NCI-H187 treated with DMSO at 0.1 percent for 48 hours (cell line): Measurements from ENCODE around the gene RGS3.

Source experiments
- DNase-seq: peaks from one replicate; lab custom pipeline; 2025; lab: John Stamatoyannopoulos, UW

Gene RGS3

DNA sequence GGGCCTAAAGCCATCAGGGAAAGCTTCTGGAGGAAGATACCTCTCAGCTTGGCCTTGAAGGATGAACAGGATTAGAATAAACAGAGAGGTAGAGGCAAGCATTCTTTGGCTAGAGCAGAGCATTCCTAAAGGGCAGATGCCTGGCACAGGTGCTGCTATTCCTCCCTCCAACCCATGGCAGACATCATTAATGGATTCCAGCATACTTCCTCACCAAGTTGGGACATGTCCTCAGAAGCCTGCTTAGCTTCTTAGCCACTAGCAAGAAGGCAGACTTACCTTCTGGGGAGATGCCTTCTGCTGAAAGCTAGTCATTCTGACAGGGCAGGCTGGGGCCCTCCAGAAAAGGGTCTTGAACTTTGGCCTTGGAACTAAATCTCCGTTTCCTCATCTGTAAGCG lies 122.0 kb downstream of the RGS3 start:
- DNase-seq: no peak

- no peak for DNase-seq
Measured at GRCh38 chr9:113587471-113588031, 124.0 kb downstream of the RGS3 start.

GRCh38 chr9:113588242-113588810 lies 124.8 kb downstream of the RGS3 start:
- no peak for DNase-seq

- no peak for DNase-seq
Measured at GRCh38 chr9:113588936-113589335, 125.4 kb downstream of the RGS3 start.

GRCh38 chr9:113589407-113589806 lies 125.9 kb downstream of the RGS3 start:
- no peak for DNase-seq

- DNase-seq: no peak
Measured at GRCh38 chr9:113589890-113590289, 126.4 kb downstream of the RGS3 start.

DNA sequence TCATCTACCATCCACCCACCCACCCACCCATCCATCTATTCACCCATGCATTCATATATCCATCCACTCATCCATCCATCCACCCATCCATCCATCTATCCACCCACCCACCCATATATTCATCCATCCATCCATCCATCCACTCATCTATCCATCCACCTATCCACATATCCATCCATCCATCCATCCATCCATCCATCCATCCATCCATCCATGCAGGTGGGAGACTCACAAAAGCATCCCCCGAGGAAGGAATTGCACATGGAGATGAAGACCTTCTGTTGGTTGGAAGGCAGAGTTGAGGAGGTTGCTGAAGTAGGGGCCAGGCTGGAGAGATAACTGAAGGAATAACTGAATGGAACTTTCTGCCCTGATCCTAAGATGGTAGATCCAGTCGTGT lies 126.9 kb downstream of the RGS3 start:
- DNase-seq: no peak

- DNase-seq: no peak
Measured at GRCh38 chr9:113590991-113591898, 127.7 kb downstream of the RGS3 start.

- no peak for DNase-seq
Measured at GRCh38 chr9:113591899-113592625, 128.5 kb downstream of the RGS3 start.

GRCh38 chr9:113592876-113593575 lies 129.5 kb downstream of the RGS3 start:
- no peak for DNase-seq

DNA sequence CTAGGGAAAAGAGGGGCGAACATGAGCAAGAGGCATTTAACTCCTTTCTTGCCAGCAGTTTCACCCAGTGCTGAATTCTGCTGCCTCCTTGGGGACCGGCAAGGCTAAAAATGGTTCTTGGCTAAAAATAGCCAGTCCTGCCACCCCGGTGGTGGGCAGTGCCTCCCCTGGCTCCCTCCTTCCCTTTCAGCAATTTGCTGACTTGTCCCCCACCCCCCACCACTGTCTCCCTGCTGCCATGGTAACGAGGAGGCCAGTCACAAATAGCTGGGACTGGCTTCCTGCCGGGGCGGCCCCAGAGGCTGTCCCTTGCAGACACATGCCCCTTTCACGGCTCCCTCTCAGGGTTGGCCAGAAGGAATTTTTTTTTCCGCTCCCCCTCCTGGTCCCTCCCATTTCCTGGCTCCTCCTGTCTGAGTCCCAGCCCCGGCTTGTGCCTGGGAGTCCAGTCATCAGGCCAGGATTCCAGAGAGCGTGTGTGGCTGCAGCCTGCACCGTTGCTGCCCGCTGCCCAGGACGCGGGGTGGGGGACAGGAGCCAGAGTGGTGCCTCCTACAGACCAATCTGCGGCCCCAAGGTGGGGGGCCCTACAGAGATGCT lies 130.3 kb downstream of the RGS3 start:
- no peak for DNase-seq

- no peak for DNase-seq
Measured at GRCh38 chr9:113594484-113595299, 131.2 kb downstream of the RGS3 start.

DNA sequence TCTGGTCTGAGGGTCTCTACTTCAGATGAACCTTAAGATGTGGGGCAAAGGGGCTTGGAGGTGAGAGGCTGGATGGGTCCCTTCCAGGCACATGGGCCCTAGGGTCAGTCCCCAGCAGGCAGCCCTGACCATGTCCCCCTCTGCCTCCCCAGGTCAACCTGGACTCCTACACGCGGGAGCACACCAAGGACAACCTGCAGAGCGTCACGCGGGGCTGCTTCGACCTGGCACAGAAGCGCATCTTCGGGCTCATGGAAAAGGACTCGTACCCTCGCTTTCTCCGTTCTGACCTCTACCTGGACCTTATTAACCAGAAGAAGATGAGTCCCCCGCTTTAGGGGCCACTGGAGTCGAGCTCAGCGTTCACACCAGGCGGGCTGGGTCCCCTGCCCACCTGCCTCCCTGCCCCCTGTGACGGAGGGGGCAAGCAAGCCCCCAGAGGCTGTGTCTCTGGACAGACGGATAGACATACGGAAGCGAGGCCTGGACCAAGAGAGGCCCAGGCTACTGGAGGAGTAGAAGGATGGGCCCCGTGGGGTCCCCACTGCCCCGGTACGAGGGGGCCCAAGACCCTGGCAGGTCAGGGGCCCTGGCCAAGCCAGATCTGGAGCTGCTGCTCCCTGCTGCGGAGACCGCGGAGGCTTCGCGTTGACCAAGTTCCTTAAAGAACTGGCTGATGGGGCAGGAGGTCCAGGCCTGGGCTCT lies 133.2 kb downstream of the RGS3 start:
- no peak for DNase-seq

DNA sequence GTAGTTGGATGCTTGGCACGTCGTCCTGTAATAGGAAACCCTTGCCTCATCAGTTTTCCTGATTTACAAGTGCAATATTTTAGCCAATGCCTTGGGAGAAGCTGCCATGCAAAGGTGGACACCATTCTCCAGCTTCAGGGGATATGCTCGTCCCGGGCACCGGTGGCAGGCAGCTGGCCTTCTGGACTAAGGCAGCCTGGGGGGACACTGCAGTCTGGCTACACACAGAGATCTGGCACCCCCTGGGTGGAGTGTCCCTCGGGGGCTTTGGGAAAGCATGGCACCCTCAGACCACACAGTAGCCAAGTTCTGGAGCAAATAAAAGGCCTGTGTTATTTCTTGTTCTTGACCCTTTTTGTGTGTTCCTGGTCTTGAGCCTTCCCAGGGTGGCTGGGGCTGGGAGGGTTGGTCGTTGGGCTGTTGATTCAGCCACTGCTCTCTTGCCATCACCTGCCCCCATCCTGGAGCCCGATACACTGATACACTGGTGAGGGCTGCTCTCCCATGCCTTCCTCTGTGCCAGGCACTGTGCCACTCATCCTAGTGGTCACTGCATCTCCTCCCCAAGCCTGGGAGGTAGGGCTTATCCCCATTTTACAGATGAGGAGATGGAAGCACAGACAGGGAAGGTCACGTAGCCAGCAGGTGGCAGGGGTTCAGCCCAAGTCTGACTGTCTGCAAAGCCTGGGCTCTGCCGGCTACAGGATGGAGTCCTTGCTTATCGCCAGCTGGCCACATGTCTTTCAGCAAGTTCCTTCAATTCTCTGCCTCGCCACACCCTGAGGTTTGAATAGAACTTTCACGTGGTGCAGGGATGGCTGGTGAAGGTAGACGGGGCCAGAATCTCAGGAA lies 134.1 kb downstream of the RGS3 start:
- DNase-seq: no peak

GRCh38 chr9:113598451-113598850 lies 134.9 kb downstream of the RGS3 start:
- no peak for DNase-seq

DNA sequence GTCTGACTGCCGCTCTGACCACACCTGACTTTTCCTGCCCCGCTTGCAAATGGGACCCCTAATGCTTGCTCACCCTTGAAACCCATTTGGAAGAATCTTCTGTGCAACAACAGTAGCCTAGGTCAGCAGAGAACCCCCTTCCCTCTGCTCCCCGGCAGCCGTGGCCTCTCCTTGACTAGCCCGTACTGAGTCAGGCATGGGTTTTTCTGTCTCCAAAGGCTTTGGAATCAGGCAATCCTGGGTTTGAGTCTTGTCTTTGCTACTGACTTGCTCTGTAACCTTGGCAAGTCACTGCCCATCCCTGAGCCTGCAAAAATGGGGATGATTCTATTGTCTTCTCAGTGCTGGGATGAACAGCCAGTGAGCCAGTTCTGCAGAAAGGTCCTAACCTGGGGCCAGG lies 135.4 kb downstream of the RGS3 start:
- DNase-seq: no peak

GRCh38 chr9:113599646-113600022 lies 136.1 kb downstream of the RGS3 start:
- no peak for DNase-seq

- no peak for DNase-seq
Measured at GRCh38 chr9:113600023-113600823, 136.7 kb downstream of the RGS3 start.
